Stimulated activated memory B cell treated with anti-CD40 and anti-IgM and Interleukin-4, amounts not matched to agents 10 μg/mL and 1 μg/mL and 100 μg/mL, for 72 hours (primary cell): ENCODE data around the gene ALDH1A3.
"Not testable (repeated sequence)": the region's sequence is repeated elsewhere in the genome, so short reads cannot be mapped to it uniquely, and the experiment has no call there.

ENCODE experiments used
- ATAC-seq: fragments of 150-1000 bp; cut with Tn5 transposase; 2 replicates; pipeline ENCODE4 v1.10.0; 2021
- H3K27ac Mint-ChIP-seq: one replicate; pipeline ENCODE4 v1.8.0; 2022; ENCODE audit warnings: mild to moderate bottlenecking, mixed read lengths
- H3K27me3 Mint-ChIP-seq: one replicate; pipeline ENCODE4 v1.8.0; 2022; ENCODE audit warnings: mixed read lengths
- H3K36me3 Mint-ChIP-seq: one replicate; pipeline ENCODE4 v1.8.0; 2022; ENCODE audit warnings: mixed read lengths
- H3K4me1 Mint-ChIP-seq: one replicate; pipeline ENCODE4 v1.8.0; 2022; ENCODE audit warnings: mixed read lengths
- H3K4me3 Mint-ChIP-seq: one replicate; pipeline ENCODE4 v1.8.0; 2022; ENCODE audit warnings: mild to moderate bottlenecking, moderate library complexity, mixed read lengths
- H3K9me3 Mint-ChIP-seq: one replicate; pipeline ENCODE4 v1.8.0; 2022; ENCODE audit warnings: mixed read lengths

Gene ALDH1A3

DNA sequence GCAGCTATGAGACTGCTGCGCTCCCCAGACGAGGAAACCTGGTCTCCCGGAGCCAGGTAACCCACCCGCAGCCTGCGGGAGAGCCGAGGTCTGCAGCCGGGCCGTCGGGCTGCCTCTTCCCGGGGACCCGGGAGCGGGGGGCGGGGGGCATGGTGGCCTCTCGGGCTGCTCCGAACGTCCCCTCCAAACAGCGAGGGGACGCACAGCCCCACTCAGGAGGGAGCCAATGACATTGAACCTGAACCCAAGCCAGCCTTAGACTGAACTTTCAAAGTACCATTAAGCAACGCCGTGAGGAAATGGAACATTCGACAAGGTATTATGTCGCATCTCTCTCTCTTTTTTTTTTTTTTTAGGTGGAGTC lies 29.8 kb upstream of the ALDH1A3 start:
- Mint-ChIP-seq H3K9me3 (no peaks in the 10 kb centered on the region), H3K4me3 (peak overlapping the region; percentile 79), H3K36me3 (no peaks in the 10 kb centered on the region), H3K27ac (peak overlapping the region; percentile 53), H3K4me1 (no peaks in the 10 kb centered on the region), H3K27me3 (peaks cover 9% of the 10 kb centered on the region)
- no peak for ATAC-seq

- H3K4me1 Mint-ChIP-seq, H3K27me3 Mint-ChIP-seq, H3K27ac Mint-ChIP-seq, H3K36me3 Mint-ChIP-seq, H3K4me3 Mint-ChIP-seq, H3K9me3 Mint-ChIP-seq, ATAC-seq: not testable (repeated sequence)
Observed at GRCh38 chr15:100851428-100852015, 28.1 kb upstream of the ALDH1A3 start.

DNA sequence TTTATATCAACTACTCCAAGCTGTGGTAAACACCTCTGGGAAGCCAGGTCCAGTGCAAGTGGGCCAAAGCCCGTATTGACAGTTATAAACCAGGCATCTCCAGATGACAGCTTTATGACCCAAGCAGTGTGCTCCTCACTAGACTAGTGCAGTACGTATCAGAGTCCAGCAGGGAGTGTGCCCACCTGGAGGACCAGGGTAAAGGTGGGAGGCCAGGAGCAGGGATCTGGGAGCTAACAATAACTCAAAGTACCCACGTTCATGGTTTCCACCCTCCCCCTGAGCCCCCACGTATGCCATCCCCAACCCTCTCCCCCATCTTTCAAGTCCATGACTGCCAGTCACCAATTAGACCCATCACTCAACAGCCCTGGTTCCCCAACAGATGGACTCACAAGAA lies 27.0 kb upstream of the ALDH1A3 start:
- Mint-ChIP-seq H3K27me3 (no peaks in the 10 kb centered on the region), H3K36me3 (no peaks in the 10 kb centered on the region), H3K4me1 (no peaks in the 10 kb centered on the region), H3K9me3 (no peaks in the 10 kb centered on the region), H3K4me3 (no peak overlapping the region), H3K27ac (no peak overlapping the region)
- no peak for ATAC-seq

- Mint-ChIP-seq H3K27ac (no peak overlapping the region), H3K9me3 (no peaks in the 10 kb centered on the region), H3K4me1 (no peaks in the 10 kb centered on the region), H3K36me3 (no peaks in the 10 kb centered on the region), H3K4me3 (no peak overlapping the region), H3K27me3 (peaks cover 7% of the 10 kb centered on the region)
- no peak for ATAC-seq
Observed at GRCh38 chr15:100853676-100854440, 25.8 kb upstream of the ALDH1A3 start.

GRCh38 chr15:100856867-100857266 lies 22.8 kb upstream of the ALDH1A3 start:
- Mint-ChIP-seq H3K36me3 (no peaks in the 10 kb centered on the region), H3K4me3 (no peak overlapping the region), H3K27ac (no peak overlapping the region), H3K9me3 (peaks cover 6% of the 10 kb centered on the region), H3K27me3 (peaks cover 7% of the 10 kb centered on the region), H3K4me1 (no peaks in the 10 kb centered on the region)
- no peak for ATAC-seq

DNA sequence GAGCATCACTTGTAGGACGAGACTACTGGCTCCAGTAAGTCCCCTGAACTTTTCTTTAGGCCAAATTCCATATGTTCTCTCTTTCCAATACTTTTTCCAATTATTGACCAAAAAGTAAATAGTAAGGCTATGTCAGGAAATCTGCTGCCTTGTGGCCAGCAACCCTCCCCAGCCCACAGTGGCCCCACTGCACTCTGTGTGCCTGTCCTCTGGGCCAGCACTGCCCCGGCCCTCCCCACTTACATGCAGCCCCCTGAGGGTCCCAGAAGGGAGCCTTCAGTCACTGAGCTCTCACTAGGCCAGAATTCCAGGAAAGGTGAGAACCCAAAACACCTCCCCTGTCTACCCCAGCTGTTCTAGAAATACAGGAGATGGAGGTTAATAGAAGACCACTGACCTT lies 21.3 kb upstream of the ALDH1A3 start:
- Mint-ChIP-seq H3K4me1 (no peaks in the 10 kb centered on the region), H3K27me3 (peaks cover 8% of the 10 kb centered on the region), H3K9me3 (peaks cover 6% of the 10 kb centered on the region), H3K4me3 (no peak overlapping the region), H3K27ac (no peak overlapping the region), H3K36me3 (no peaks in the 10 kb centered on the region)
- no peak for ATAC-seq

DNA sequence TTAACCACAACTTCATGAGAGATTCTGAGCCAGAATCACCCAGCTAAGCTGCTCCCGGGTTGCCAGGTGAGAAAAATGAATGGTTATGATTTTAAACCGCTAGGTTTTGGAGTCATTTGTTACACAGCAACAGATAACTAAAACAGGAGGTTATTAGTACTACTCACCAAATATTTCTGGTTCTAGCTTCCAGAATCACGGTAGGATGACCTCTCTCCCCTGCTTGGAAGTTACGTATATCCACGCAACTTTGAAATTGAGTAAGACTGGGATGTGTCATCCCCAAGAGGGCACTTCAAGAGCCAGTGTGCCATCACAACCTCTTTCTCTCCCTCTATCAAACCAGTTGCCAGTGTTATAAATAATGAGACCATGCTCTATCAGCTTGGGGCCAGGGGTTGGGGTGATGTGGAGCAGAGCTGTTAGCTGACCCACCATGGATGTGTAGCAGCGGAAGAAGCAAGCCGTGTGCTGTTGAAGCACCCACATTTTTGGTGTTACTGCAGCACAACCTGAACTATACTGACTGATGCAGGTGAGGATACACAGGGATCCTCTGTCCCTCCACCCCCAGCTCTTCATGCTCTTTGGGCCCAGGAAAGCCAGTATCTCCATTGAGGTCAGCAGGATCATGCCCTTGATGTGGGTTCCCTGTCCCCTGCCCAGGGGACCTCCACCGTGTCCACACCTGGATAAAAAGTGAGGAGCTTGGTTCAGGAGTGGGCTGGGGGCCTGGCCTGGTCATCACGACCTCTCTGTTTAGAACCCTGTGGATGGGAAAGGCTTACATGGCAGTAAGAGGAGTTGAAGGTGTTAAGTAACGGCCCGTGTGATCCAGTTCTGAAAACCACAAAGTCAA lies 19.4 kb upstream of the ALDH1A3 start:
- ATAC-seq = no peak
- Mint-ChIP-seq H3K36me3 (no peaks in the 10 kb centered on the region), H3K27me3 (peaks cover 27% of the 10 kb centered on the region), H3K27ac (no peak overlapping the region), H3K9me3 (peaks cover 6% of the 10 kb centered on the region), H3K4me1 (no peaks in the 10 kb centered on the region), H3K4me3 (no peak overlapping the region)

DNA sequence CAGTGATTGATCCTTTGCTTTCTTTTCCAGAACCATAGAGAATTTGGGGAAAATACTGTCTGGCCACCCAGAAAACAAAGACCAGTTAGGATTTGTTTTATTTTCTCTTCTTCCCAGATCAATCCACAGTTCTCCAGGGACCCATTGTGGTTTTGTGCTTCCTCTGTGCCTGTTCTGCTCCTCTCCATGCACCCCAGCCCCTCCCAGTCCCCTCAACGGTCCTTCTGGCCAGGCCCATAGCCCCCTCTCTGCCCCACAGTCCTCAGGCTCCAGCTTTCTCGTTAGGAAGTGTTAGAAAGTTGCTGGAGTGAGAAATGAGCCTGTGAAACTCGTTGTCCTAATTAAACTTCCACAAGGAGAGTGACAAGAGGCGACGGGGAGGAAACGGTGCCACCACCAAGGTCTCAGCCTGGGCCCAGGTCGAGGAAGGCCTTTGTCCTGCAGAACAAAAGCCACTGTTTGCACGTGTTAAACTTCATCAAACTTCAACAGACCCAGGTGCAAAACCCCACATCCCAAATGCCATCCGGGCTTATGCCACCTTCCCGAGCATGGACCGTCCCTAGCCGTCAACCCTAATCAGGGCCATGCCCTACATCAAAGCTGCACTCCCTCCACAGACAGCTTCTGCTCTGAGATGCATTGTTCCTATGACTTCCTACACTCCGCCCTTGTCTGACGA lies 18.7 kb upstream of the ALDH1A3 start:
- peaks cover 6% of the 10 kb centered on the region for H3K9me3 Mint-ChIP-seq
- H3K36me3 Mint-ChIP-seq = no peaks in the 10 kb centered on the region
- no peak overlapping the region for H3K27ac Mint-ChIP-seq
- no peaks in the 10 kb centered on the region for H3K4me1 Mint-ChIP-seq
- no peak overlapping the region for H3K4me3 Mint-ChIP-seq
- peaks cover 34% of the 10 kb centered on the region for H3K27me3 Mint-ChIP-seq
- no peak for ATAC-seq

- H3K36me3 Mint-ChIP-seq = no peaks in the 10 kb centered on the region
- H3K27ac Mint-ChIP-seq = no peak overlapping the region
- H3K9me3 Mint-ChIP-seq = peaks cover 6% of the 10 kb centered on the region
- H3K27me3 Mint-ChIP-seq = peaks cover 40% of the 10 kb centered on the region
- no peak for ATAC-seq
- H3K4me3 Mint-ChIP-seq = no peak overlapping the region
- no peaks in the 10 kb centered on the region for H3K4me1 Mint-ChIP-seq
Observed at GRCh38 chr15:100861511-100861991, 18.1 kb upstream of the ALDH1A3 start.

GRCh38 chr15:100862162-100862561 lies 17.5 kb upstream of the ALDH1A3 start:
- peak; percentile 42 for ATAC-seq
- peaks cover 44% of the 10 kb centered on the region for H3K27me3 Mint-ChIP-seq
- no peaks in the 10 kb centered on the region for H3K4me1 Mint-ChIP-seq
- H3K9me3 Mint-ChIP-seq = peaks cover 6% of the 10 kb centered on the region
- no peak overlapping the region for H3K27ac Mint-ChIP-seq
- no peak overlapping the region for H3K4me3 Mint-ChIP-seq
- no peaks in the 10 kb centered on the region for H3K36me3 Mint-ChIP-seq

DNA sequence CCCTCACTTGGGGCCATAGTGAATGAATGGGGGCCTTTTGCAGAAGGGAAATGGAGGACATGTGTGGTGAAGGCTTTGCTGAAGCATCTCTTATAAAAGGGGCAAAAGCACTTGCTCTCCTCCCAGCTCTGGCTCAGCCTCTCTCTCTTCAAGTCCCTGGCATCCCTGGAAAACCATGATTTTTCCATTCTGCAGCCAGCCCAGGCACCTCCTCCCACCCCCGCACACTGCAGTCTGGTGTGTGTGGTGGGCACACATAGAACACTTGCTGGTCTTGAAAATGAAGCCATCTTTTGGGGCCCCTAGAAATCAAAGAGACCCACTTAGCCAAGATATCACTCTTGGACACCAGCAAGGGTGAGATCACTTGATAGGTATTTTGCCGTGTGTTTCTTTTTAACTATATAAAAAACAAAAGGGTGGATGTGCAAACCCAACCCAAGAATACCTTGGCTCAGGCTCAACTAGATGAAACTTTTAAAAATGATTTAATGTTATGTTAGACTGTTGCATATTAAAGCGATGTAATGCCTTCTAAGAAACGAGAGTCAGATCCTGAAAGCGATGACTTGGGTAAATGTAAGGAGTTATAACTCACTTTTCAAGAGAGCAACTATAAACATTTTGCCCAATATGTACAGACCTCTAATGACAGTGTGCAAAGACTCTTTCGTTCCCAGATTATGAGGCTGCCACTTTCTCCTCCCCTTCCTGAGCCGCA lies 16.4 kb upstream of the ALDH1A3 start:
- Mint-ChIP-seq H3K27ac (no peak overlapping the region), H3K9me3 (peaks cover 6% of the 10 kb centered on the region), H3K4me3 (no peak overlapping the region), H3K27me3 (peaks cover 42% of the 10 kb centered on the region), H3K36me3 (no peaks in the 10 kb centered on the region), H3K4me1 (no peaks in the 10 kb centered on the region)
- ATAC-seq = no peak

GRCh38 chr15:100863796-100864267 lies 15.8 kb upstream of the ALDH1A3 start:
- Mint-ChIP-seq H3K4me3 (no peak overlapping the region), H3K9me3 (peaks cover 6% of the 10 kb centered on the region), H3K27me3 (peaks cover 37% of the 10 kb centered on the region), H3K4me1 (no peaks in the 10 kb centered on the region), H3K36me3 (no peaks in the 10 kb centered on the region), H3K27ac (no peak overlapping the region)
- no peak for ATAC-seq

DNA sequence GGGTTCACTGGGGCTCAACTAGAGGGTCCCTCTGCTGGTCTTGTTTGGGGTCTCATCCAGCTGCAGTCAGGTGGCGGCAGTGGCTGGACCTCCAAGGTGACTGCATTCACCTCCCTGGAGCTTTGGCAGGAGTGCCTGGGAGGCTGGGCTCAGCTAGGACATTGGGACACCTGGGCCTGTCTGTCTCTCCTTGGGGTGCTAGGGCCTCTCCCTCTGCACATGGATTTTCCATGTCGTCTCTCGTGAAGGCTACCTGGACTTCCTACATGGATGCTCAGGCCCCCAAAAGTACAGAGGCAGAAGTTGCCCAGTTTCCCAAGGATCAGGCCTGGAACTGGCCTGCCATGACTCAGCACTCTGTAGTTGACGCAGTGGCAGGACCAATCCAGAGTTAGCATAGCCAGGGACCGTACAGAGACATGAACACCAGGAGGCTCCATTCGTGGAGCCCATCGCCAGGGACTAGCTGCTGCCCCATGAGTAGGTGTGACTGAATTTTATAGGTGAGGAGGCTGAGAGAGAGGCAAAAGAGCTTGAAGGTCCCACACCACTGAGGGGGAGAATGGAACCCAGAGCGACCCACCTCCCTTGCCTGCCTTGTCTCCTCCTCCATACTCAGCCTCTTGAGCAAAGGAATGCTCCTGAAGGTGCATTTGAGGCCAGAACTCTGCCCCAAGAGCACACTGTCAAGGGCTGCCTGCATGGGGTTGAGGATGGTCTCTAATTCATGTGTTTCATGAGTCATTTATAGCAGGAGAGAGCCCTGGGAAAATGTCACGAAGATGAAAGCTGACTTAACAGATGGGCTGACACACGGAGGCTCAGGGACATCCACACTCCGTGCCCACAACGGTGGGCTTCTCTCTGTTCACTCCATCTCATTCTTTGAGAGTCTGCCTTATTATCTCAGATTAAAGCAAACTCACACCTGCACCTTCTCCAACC lies 13.0 kb upstream of the ALDH1A3 start:
- no peak for ATAC-seq
- H3K36me3 Mint-ChIP-seq = no peaks in the 10 kb centered on the region
- H3K4me3 Mint-ChIP-seq = no peak overlapping the region
- H3K27ac Mint-ChIP-seq = no peak overlapping the region
- H3K9me3 Mint-ChIP-seq = peaks cover 2% of the 10 kb centered on the region
- H3K27me3 Mint-ChIP-seq = peaks cover 37% of the 10 kb centered on the region
- no peaks in the 10 kb centered on the region for H3K4me1 Mint-ChIP-seq

DNA sequence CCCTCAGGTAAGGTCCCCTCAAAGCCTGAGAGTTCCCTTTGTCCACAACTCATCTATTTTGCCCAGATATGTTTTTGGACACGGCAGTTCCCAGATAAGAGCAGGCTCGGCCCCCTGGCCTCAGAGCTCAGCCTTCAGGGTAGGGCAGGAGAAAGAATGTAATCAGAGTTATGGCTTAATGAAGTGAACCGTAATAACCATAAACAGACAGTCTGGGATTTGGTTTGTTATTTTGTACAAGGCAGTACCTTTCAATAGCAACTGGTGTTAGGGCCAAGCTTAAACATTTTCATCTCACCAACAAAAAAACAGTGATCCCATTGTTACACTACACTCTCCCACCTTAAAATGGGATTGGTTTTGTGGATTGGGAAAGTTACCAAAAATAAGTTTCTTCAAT lies 12.2 kb upstream of the ALDH1A3 start:
- Mint-ChIP-seq H3K4me3 (no peak overlapping the region), H3K9me3 (peaks cover 2% of the 10 kb centered on the region), H3K27me3 (peaks cover 37% of the 10 kb centered on the region), H3K27ac (no peak overlapping the region), H3K36me3 (no peaks in the 10 kb centered on the region), H3K4me1 (no peaks in the 10 kb centered on the region)
- no peak for ATAC-seq
